SK-N-SH (cell line): ENCODE measurements around the gene H6PD. TPM values are rescaled to one million over a fixed set of nuclear protein-coding genes. Genes with fewer than 3 reads are reported as not detected.

Experiments
- CTCF ChIA-PET: fragments of 300-600, 350-600 bp; formaldehyde crosslinking; extraction: SDS; loops from one replicate; lab custom pipeline; 2021; lab: Yijun Ruan, JAX
- POLR2A ChIA-PET: fragments of 350-600 bp; sonication (Branson Sonifier 250); formaldehyde crosslinking; extraction: SDS; loops from one replicate; lab custom pipeline; 2020; ENCODE audit warnings: antibody characterized with exemption, inconsistent platforms; lab: Yijun Ruan, JAX
- DNase-seq: peaks from one replicate; pipeline ENCODE4 v3.0.0; 2012
- H2AFZ ChIP-seq: fragments of 200-600 bp; sonication (generic); 2 replicates; pipeline ENCODE4 v1.8.1; 2016; ENCODE audit warnings: antibody characterized with exemption, mild to moderate bottlenecking, low read depth
- H3F3A ChIP-seq: fragments of 200-600 bp; sonication (generic); replicated peaks from 2 replicates; pipeline ENCODE3; 2016; ENCODE audit warnings: antibody characterized with exemption, mild to moderate bottlenecking; ENCODE audit not compliant: insufficient read depth
- H3K27ac ChIP-seq, 2 experiments: fragments of 200-500 bp in 1 of 2; fragments of 200-600 bp in 1 of 2; sonication (Bioruptor generic) in 1 of 2; sonication (generic), shearing (Covaris generic) in 1 of 2; 2 replicates each; pipeline versions ENCODE4 v1.5.1 to v1.6.1; 2014 to 2016; ENCODE audit warnings: low read depth in 2 of 2, inconsistent platforms in 1 of 2, low read length in 1 of 2, mild to moderate bottlenecking in 1 of 2, mixed read lengths in 1 of 2
- H3K27me3 ChIP-seq: fragments of 200-600 bp; sonication (generic), shearing (Covaris generic); 2 replicates; pipeline ENCODE4 v1.6.1; 2016; ENCODE audit warnings: mixed run types; ENCODE audit not compliant: insufficient read depth
- H3K36me3 ChIP-seq, 2 experiments: fragments of 200-500 bp in 1 of 2; fragments of 200-600 bp in 1 of 2; sonication (Bioruptor generic) in 1 of 2; sonication (generic) in 1 of 2; replicated peaks in 1 of 2; 2 replicates each; pipeline versions ENCODE3 to v1.5.1; 2014 to 2016; ENCODE audit warnings: low read length in 1 of 2, mild to moderate bottlenecking in 1 of 2; ENCODE audit not compliant: insufficient read depth in 2 of 2, control insufficient read depth in 1 of 2
- H3K4me1 ChIP-seq, 2 experiments: fragments of 200-500 bp in 1 of 2; fragments of 200-600 bp in 1 of 2; sonication (Bioruptor generic) in 1 of 2; sonication (generic), shearing (Covaris generic) in 1 of 2; 2 replicates each; pipeline versions ENCODE4 v1.5.1 to v1.6.1; 2014 to 2016; ENCODE audit warnings: low read depth in 1 of 2, low read length in 1 of 2, mixed run types in 1 of 2; ENCODE audit not compliant: insufficient read depth in 2 of 2, control insufficient read depth in 1 of 2
- H3K4me2 ChIP-seq: fragments of 200-600 bp; sonication (generic), shearing (Covaris generic); 2 replicates; pipeline ENCODE4 v1.6.1; 2017; ENCODE audit warnings: mixed run types
- H3K4me3 ChIP-seq, 2 experiments: fragments of 200-500 bp in 1 of 2; fragments of 200-600 bp in 1 of 2; sonication (Bioruptor generic) in 1 of 2; sonication (generic), shearing (Covaris generic) in 1 of 2; 2 replicates each; pipeline versions ENCODE4 v1.5.1 to v1.8.1; 2014 to 2016; ENCODE audit warnings: low read depth in 2 of 2, inconsistent platforms in 1 of 2, low read length in 1 of 2, mild to moderate bottlenecking in 1 of 2, mixed read lengths in 1 of 2, moderate library complexity in 1 of 2
- H3K79me2 ChIP-seq: fragments of 200-600 bp; sonication (generic); 2 replicates; pipeline ENCODE4 v1.8.1; 2017; ENCODE audit warnings: mild to moderate bottlenecking; ENCODE audit not compliant: insufficient read depth
- H3K9ac ChIP-seq: fragments of 200-600 bp; sonication (generic); 2 replicates; pipeline ENCODE4 v1.6.1; 2017; ENCODE audit warnings: mixed run types
- H3K9me2 ChIP-seq: fragments of 200-600 bp; sonication (generic); 2 replicates; pipeline ENCODE4 v1.6.1; 2017; ENCODE audit warnings: mixed run types
- H3K9me3 ChIP-seq: fragments of 200-600 bp; sonication (generic); 2 replicates; pipeline ENCODE4 v1.6.1; 2017; ENCODE audit warnings: mixed run types, mild to moderate bottlenecking, moderate library complexity
- H4K20me1 ChIP-seq: fragments of 200-600 bp; sonication (generic); 2 replicates; pipeline ENCODE4 v1.6.1; 2017; ENCODE audit warnings: mild to moderate bottlenecking, mixed run types; ENCODE audit not compliant: insufficient read depth
- CTCF ChIP-seq: fragments of 200-600 bp; sonication (generic); IDR thresholded peaks from 2 replicates; pipeline ENCODE4 v1.6.1; 2017; ENCODE audit warnings: antibody characterized with exemption, mild to moderate bottlenecking, moderate library complexity
- ELF1 ChIP-seq: IDR thresholded peaks from 2 replicates; pipeline ENCODE4 v1.4.0; 2012
- EP300 ChIP-seq, 2 experiments: IDR thresholded peaks; 2 replicates each; pipeline versions ENCODE4 v1.4.0 to v1.6.1; 2012; ENCODE audit warnings: borderline replicate concordance in 1 of 2, low read depth in 1 of 2, low read length in 1 of 2
- NRF1 ChIP-seq: IDR thresholded peaks from 2 replicates; pipeline ENCODE4 v1.6.1; 2012; ENCODE audit warnings: low read depth, mild to moderate bottlenecking, low read length
- POLR2AphosphoS5 ChIP-seq: IDR thresholded peaks from 2 replicates; pipeline ENCODE4 v1.6.1; 2012; ENCODE audit warnings: low read depth, low read length
- RAD21 ChIP-seq: IDR thresholded peaks from 2 replicates; pipeline ENCODE4 v1.6.1; 2012; ENCODE audit warnings: mild to moderate bottlenecking, low read length
- RXRA ChIP-seq: IDR thresholded peaks from 2 replicates; pipeline ENCODE4 v1.4.0; 2012; ENCODE audit warnings: low read depth, mild to moderate bottlenecking, borderline replicate concordance
- SIN3A ChIP-seq: IDR thresholded peaks from 2 replicates; pipeline ENCODE4 v1.6.1; 2012; ENCODE audit warnings: low read depth, mild to moderate bottlenecking, low read length, moderate library complexity, borderline replicate concordance
- SMC3 ChIP-seq: IDR thresholded peaks from 2 replicates; pipeline ENCODE4 v1.6.1; 2012; ENCODE audit warnings: low read depth, low read length, improper control_type of control experiment
- WGBS: methylation state at CpG from one replicate; pipeline ENCODE4 v1.1.6; 2017; ENCODE audit warnings: low lambda C conversion rate; 5-methylcytosine and 5-hydroxymethylcytosine counted together
- polyA plus RNA-seq, 3 experiments: library from polyadenylated mRNA; depleted of rRNA; stranded (reverse); fragments of >200 nt; gene quantifications; 2 replicates each; pipeline ENCODE4 v1.2.3, GENCODE V29; 2012
- TF ChIP-seq, protein P1 (sequence below): IDR thresholded peaks from 2 replicates; pipeline ENCODE4 v1.6.1; 2012; ENCODE audit warnings: mild to moderate bottlenecking, low read depth, low read length, moderate library complexity

H6PD gene
- polyA plus RNA-seq, 1 of the 3 experiments (the other 2 are of a cell fraction) = 19.1 TPM

DNA sequence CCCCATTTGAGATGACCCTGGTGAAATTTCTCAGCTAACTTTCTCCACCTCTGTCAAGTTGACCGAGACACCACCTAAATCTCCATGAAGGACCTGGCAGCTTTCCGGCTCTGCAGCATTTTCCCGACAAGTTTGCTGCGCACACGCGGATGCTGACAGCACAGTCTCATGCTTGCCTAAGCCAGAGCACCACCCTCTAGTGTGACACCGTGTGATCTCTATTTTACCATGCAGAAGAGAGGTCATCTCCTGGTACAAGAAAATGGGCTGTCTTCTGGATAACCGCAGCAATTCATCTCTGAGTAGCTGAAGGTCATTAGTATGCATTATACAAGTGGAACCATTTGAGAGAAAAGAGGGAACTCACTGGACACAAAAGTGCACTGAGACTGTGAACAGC lies 38.9 kb upstream of the H6PD start:
- TF ChIP-seq RXRA (no peak), ELF1 (no peak), SIN3A (no peak), NRF1 (no peak)
- TF ChIP-seq, protein P1, sequence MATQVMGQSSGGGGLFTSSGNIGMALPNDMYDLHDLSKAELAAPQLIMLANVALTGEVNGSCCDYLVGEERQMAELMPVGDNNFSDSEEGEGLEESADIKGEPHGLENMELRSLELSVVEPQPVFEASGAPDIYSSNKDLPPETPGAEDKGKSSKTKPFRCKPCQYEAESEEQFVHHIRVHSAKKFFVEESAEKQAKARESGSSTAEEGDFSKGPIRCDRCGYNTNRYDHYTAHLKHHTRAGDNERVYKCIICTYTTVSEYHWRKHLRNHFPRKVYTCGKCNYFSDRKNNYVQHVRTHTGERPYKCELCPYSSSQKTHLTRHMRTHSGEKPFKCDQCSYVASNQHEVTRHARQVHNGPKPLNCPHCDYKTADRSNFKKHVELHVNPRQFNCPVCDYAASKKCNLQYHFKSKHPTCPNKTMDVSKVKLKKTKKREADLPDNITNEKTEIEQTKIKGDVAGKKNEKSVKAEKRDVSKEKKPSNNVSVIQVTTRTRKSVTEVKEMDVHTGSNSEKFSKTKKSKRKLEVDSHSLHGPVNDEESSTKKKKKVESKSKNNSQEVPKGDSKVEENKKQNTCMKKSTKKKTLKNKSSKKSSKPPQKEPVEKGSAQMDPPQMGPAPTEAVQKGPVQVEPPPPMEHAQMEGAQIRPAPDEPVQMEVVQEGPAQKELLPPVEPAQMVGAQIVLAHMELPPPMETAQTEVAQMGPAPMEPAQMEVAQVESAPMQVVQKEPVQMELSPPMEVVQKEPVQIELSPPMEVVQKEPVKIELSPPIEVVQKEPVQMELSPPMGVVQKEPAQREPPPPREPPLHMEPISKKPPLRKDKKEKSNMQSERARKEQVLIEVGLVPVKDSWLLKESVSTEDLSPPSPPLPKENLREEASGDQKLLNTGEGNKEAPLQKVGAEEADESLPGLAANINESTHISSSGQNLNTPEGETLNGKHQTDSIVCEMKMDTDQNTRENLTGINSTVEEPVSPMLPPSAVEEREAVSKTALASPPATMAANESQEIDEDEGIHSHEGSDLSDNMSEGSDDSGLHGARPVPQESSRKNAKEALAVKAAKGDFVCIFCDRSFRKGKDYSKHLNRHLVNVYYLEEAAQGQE = no peak
- POLR2A ChIA-PET = interaction anchor here (0.6 kb wide), 1 partner anchor 792 kb away, joined by 3 read pairs; no protein-coding TSS in a partner anchor
- no peaks in the 10 kb centered on the region for H4K20me1 ChIP-seq
- H3K9me2 ChIP-seq = no peaks in the 10 kb centered on the region
- no peaks in the 10 kb centered on the region for H3K9me3 ChIP-seq
- H3K4me1 ChIP-seq = peaks cover 0 to 3% of the 10 kb centered on the region in 2 experiments; a peak in 1 of 4 replicates
- no peak overlapping the region for H3K4me3 ChIP-seq
- H3K4me2 ChIP-seq = no peak overlapping the region
- H3K36me3 ChIP-seq = no peaks in the 10 kb centered on the region
- H3F3A ChIP-seq = no peaks in the 10 kb centered on the region
- no peak overlapping the region for H3K9ac ChIP-seq
- no peak overlapping the region for H3K27ac ChIP-seq
- no peak for DNase-seq
- no peaks in the 10 kb centered on the region for H3K79me2 ChIP-seq
- no peak overlapping the region for H2AFZ ChIP-seq
- H3K27me3 ChIP-seq = no peaks in the 10 kb centered on the region
- CTCF ChIA-PET = interaction anchor here (1.1 to 8.4 kb wide), 15 partner anchors 9 to 300 kb away, joined by 3 to 138 read pairs (median 12); partner anchors contain the start of gene GPR157
- WGBS = 91% methylated on average over 8 of the region's 8 CpGs

DNA sequence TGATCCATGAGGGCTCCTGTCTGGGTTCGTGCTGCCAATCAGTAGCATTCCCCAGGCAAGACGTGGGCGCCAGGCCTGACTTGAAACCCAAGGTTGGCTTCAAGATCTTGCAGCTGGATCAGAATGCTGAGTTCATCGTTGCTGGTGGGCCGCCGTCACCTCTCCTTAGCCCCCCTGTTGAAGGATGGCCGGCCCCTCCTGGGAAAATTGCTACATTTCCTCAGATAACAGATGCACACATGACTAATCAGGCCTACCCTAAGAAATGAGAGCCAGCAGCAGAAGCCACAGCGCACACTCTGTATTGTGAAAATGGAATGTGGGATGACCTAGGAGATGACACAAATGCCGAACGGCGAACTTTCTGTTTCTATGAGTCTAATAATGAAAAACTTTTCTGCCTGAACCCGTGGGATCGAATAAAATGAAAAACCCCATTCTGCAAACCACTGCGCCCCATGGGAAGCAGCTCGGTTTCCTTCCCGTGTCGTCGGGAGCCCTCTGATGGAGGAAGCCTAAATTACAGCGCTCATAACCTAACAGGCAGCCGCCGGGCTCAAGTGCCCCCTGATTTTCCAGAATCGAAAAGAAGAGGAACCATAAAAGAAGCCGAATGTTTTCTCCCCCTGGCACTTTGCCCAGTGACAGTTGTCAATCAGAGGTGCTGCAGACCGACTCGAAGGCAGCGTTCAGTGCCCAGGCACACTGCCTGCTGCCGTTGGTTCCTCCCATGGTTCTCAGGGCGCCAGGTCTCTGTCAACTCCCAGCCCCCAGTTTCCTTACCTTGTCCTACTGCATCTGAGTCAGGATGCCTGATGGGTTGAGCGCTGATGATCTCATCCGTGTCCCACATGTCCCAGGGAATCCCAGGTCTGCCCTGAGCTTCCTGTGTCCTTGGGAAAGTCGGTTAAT lies 38.2 kb upstream of the H6PD start:
- TF ChIP-seq CTCF (peak; percentile 73), SMC3 (peak; percentile 82), POLR2AphosphoS5 (no peak), RAD21 (peak; percentile 92), EP300 (IDR thresholded peaks at IDR 0.05; ENCODE audit: borderline replicate concordance in 1 of 2, low read depth in 1 of 2, low read length in 1 of 2) (no peak)
- peak overlapping the region; percentile 55; the same call in 1 of the 2 replicates for H3K4me2 ChIP-seq
- H2AFZ ChIP-seq = no peak overlapping the region
- no peaks in the 10 kb centered on the region for H3K9me2 ChIP-seq
- no peaks in the 10 kb centered on the region for H3K9me3 ChIP-seq
- WGBS = 25% methylated on average over 27 of the region's 31 CpGs
- peak; percentile 81 for DNase-seq
- no peaks in the 10 kb centered on the region for H3F3A ChIP-seq
- H4K20me1 ChIP-seq = no peaks in the 10 kb centered on the region
- H3K36me3 ChIP-seq = no peaks in the 10 kb centered on the region
- H3K27ac ChIP-seq = no peak overlapping the region; a peak in 1 of 4 replicates
- H3K79me2 ChIP-seq = no peaks in the 10 kb centered on the region
- no peaks in the 10 kb centered on the region for H3K27me3 ChIP-seq
- no peak overlapping the region for H3K9ac ChIP-seq
- ChIA-PET POLR2A (interaction anchor here (0.6 kb wide), 1 partner anchor 792 kb away, joined by 3 read pairs; no protein-coding TSS in a partner anchor), CTCF (interaction anchor here (0.6 to 8.4 kb wide), 41 partner anchors 9 to 299 kb away, joined by 3 to 138 read pairs (median 5); partner anchors contain the start of genes GPR157 and SPSB1)
- H3K4me1 ChIP-seq = peaks cover 0 to 5% of the 10 kb centered on the region in 2 experiments; a peak in 1 of 4 replicates
- no peak overlapping the region; a peak in 1 of 4 replicates for H3K4me3 ChIP-seq
